SK-N-MC (cell line): ENCODE data around the gene NXNL2.

ENCODE experiments used
- EZH2 ChIP-seq: fragments of 200-600 bp; sonication (generic); IDR thresholded peaks from one replicate; pipeline ENCODE4 v1.6.1; 2017; ENCODE audit warnings: antibody characterized with exemption
- FOXP2 ChIP-seq: optimal IDR thresholded peaks from 2 replicates; pipeline ENCODE3; 2011; ENCODE audit warnings: mild to moderate bottlenecking, moderate library complexity; ENCODE audit not compliant: insufficient read depth; ENCODE audit errors: extremely low read length, control extremely low read depth
- POLR2AphosphoS5 ChIP-seq: IDR thresholded peaks from 2 replicates; pipeline ENCODE4 v1.6.1; 2012; ENCODE audit warnings: mild to moderate bottlenecking, low read depth, low read length, borderline replicate concordance

- no peak for TF ChIP-seq FOXP2
- no peak for TF ChIP-seq EZH2
- TF ChIP-seq POLR2AphosphoS5: no peak
Observed at GRCh38 chr9:88536023-88536324, 996 bp downstream of the NXNL2 start.
